ENCODE measurements around the gene CD52. TPM values are rescaled to one million over a fixed set of nuclear protein-coding genes. Genes with fewer than 3 reads are reported as not detected.
"Not testable (repeated sequence)": the region's sequence is repeated elsewhere in the genome, so short reads cannot be mapped to it uniquely, and the experiment has no call there.

Gene CD52
- total RNA-seq, 4 donors from 2014 or later, result 3.0 to 12.3 TPM; not detected in 2

DNA sequence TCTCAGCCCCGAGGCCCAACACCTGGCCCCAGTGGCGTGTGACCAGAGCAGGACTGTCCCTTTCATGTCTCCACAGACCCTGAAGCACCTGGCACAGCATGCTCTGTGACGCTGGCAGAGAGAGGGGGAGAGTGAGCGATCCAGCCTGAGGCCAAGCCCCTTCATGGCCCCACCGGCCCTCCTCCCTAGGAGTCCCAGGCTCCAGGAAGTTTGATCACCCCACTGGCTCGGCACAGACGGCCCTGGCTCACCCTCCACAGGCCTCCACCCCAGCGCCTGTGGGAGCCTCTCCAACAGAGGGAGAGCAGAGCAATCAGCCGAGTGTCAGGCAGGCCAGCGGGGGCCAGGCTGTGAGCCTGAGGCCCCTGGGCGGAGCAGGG lies 26.9 kb upstream of the CD52 start:
- DNase-seq, result peak; percentile 88 to 93
- no peak overlapping the region for H3K4me3 ChIP-seq (replicated peaks in 1 of 3)
- intact Hi-C loops (cut with DNase I), result no loop called here
- H3K27me3 ChIP-seq, result no peaks in the 10 kb centered on the region
- peaks cover 3 to 29% of the 10 kb centered on the region in 2 donors for H3K4me1 ChIP-seq
- H3K9me3 ChIP-seq, result no peaks in the 10 kb centered on the region
- WGBS, 2 donors, result 41 to 50% methylated on average over 4 to 11 of the region's 11 CpGs
- H3K36me3 ChIP-seq, result no peaks in the 10 kb centered on the region
- peak overlapping the region in 2 of 3 donors; percentile 43 to 74 for H3K27ac ChIP-seq
- TF ChIP-seq CTCF (IDR thresholded peaks at IDR 0.05) (no peak), POLR2A (IDR thresholded peaks at IDR 0.05) (no peak)

DNA sequence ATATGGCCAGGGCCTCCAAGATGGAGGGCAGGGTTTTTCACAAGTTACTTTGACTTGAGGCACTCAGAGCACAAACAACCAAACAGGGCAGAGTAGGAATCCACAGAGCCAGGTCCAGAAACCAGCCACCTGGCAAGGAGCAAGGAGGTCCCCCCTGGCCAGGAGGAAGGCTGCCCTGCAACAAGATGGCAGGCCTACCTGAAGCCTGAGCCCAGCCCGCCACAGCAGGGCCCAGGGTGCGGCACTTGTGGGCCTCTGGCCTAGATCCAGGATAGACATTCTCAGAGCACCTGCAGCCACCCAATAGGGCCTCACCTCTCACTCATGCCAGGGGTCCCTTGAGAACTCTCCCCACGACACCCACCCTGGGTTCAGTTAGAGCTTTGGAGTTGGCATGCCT lies 26.3 kb upstream of the CD52 start:
- DNase-seq, result no peak
- H3K9me3 ChIP-seq, result no peaks in the 10 kb centered on the region
- peak overlapping the region in 2 of 3 donors; percentile 43 to 74 for H3K27ac ChIP-seq
- no peaks in the 10 kb centered on the region for H3K27me3 ChIP-seq
- no peak overlapping the region for H3K4me3 ChIP-seq (replicated peaks in 1 of 3)
- no peaks in the 10 kb centered on the region for H3K36me3 ChIP-seq
- 90 to 91% methylated on average over 2 to 3 of the region's 3 CpGs for WGBS, 2 donors
- TF ChIP-seq CTCF (IDR thresholded peaks at IDR 0.05) (no peak), POLR2A (IDR thresholded peaks at IDR 0.05) (no peak)
- H3K4me1 ChIP-seq, result peaks cover 3 to 29% of the 10 kb centered on the region in 2 donors
- intact Hi-C loops (cut with DNase I), result no loop called here

- Histone ChIP-seq H3K27ac (no peak overlapping the region), H3K27me3 (no peaks in the 10 kb centered on the region), H3K4me1 (peaks cover 3 to 29% of the 10 kb centered on the region in 2 donors), H3K36me3 (no peaks in the 10 kb centered on the region), H3K9me3 (no peaks in the 10 kb centered on the region), H3K4me3 (replicated peaks in 1 of 3) (no peak overlapping the region)
- TF ChIP-seq POLR2A (IDR thresholded peaks at IDR 0.05), result no peak
- TF ChIP-seq CTCF (IDR thresholded peaks at IDR 0.05), result no peak
- WGBS, 2 donors, result 92 to 94% methylated on average over 4 of the region's 4 CpGs
- no peak for DNase-seq
- intact Hi-C loops (cut with DNase I), result no loop called here
These were observed 25.8 kb upstream of the CD52 start for GRCh38 chr1:26291939-26292338.

- WGBS, 2 donors, result 94 to 96% methylated on average over 5 of the region's 5 CpGs
- intact Hi-C loops (cut with DNase I); H3K27me3 ChIP-seq; H3K4me3 ChIP-seq (replicated peaks in 1 of 3); H3K27ac ChIP-seq; H3K9me3 ChIP-seq; DNase-seq; H3K36me3 ChIP-seq: not testable (repeated sequence)
- H3K4me1 ChIP-seq, result peaks cover 3 to 26% of the 10 kb centered on the region in 2 donors
These were observed 25.0 kb upstream of the CD52 start for GRCh38 chr1:26292735-26293134.

DNA sequence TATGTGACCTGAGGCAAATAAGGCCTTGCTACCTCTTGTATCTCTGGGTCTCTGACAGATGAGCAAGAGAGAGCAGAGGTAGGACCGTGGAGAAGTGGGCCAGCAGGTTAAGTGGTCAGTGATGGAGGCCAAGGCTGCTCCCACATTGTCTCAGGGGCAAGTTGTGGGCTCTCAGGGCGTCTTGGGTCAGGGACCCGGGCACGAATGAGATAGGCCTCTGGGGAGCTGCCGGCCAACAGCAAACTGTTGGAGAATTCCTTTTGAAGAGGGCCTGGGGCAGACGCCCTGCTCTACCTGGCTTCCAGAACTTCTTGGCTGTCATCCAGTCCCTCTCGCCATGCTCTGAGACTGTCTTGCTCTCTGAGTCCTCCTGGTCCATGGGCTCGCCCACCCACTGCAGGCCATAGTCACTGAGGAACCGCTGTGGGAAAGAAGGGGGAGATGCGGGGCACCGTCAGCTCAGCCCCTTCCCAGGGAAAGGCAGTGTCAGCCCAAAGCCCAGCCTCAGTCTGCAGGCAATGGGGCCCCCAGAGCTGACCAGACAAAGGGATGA lies 23.8 kb upstream of the CD52 start:
- peak; percentile 47 to 52 for DNase-seq
- no peaks in the 10 kb centered on the region for H3K27me3 ChIP-seq
- no peak overlapping the region for H3K27ac ChIP-seq
- H3K36me3 ChIP-seq, result no peaks in the 10 kb centered on the region
- TF ChIP-seq CTCF (IDR thresholded peaks at IDR 0.05) (no peak), POLR2A (IDR thresholded peaks at IDR 0.05) (no peak)
- no peaks in the 10 kb centered on the region for H3K9me3 ChIP-seq
- H3K4me3 ChIP-seq (replicated peaks in 1 of 3), result no peak overlapping the region
- intact Hi-C loops (cut with DNase I), result no loop called here
- 38 to 54% methylated on average over 7 to 10 of the region's 11 CpGs for WGBS, 2 donors
- peaks cover 3 to 20% of the 10 kb centered on the region in 2 donors for H3K4me1 ChIP-seq
